Hepatocyte (in vitro differentiated cells): ENCODE measurements around the gene NEK9. TPM values are rescaled to one million over a fixed set of nuclear protein-coding genes. Genes with fewer than 3 reads are reported as not detected.

Experiments used
- DNase-seq: peaks from one replicate; pipeline ENCODE4 v3.0.0-alpha.2; 2016; ENCODE audit warnings: low spot score
- H2AFZ ChIP-seq: fragments of 200-600 bp; sonication (generic); 2 replicates; pipeline ENCODE4 v1.6.0; 2016; ENCODE audit warnings: antibody characterized with exemption, mild to moderate bottlenecking
- H3K27ac ChIP-seq: fragments of 200-600 bp; sonication (generic); 2 replicates; pipeline ENCODE4 v1.5.1; 2016; ENCODE audit warnings: mild to moderate bottlenecking
- H3K27me3 ChIP-seq: fragments of 200-600 bp; sonication (generic); 2 replicates; pipeline ENCODE4 v1.6.1; 2016
- H3K36me3 ChIP-seq: fragments of 200-600 bp; sonication (generic); replicated peaks from 2 replicates; pipeline ENCODE4 v1.5.1; 2016; ENCODE audit warnings: low read depth; ENCODE audit not compliant: insufficient read depth
- H3K4me1 ChIP-seq: fragments of 200-600 bp; sonication (generic); 2 replicates; pipeline ENCODE4 v1.5.1; 2016; ENCODE audit warnings: mild to moderate bottlenecking, moderate library complexity; ENCODE audit not compliant: insufficient read depth
- H3K4me2 ChIP-seq: fragments of 200-600 bp; sonication (generic); 2 replicates; pipeline ENCODE4 v1.6.0; 2016
- H3K4me3 ChIP-seq: fragments of 200-600 bp; sonication (generic); 2 replicates; pipeline ENCODE4 v1.5.1; 2016; ENCODE audit warnings: mild to moderate bottlenecking
- H3K79me2 ChIP-seq: fragments of 200-600 bp; sonication (generic); 2 replicates; pipeline ENCODE4 v1.6.0; 2017; ENCODE audit warnings: mild to moderate bottlenecking
- H3K9me2 ChIP-seq: fragments of 200-600 bp; sonication (generic); replicated peaks from 2 replicates; pipeline ENCODE4 v1.6.0; 2017; ENCODE audit warnings: mild to moderate bottlenecking; ENCODE audit not compliant: insufficient read depth
- H3K9me3 ChIP-seq: fragments of 200-600 bp; sonication (generic); 2 replicates; pipeline ENCODE4 v1.5.1; 2016; ENCODE audit warnings: low read depth, mild to moderate bottlenecking
- H4K20me1 ChIP-seq: fragments of 200-600 bp; sonication (generic); 2 replicates; pipeline ENCODE4 v1.6.0; 2016; ENCODE audit warnings: mild to moderate bottlenecking; ENCODE audit not compliant: insufficient read depth, poor library complexity, severe bottlenecking
- CTCF ChIP-seq: fragments of 200-600 bp; sonication (generic); IDR thresholded peaks from 2 replicates; pipeline ENCODE4 v1.5.1; 2016; ENCODE audit warnings: antibody characterized with exemption, mild to moderate bottlenecking; ENCODE audit not compliant: poor library complexity
- EZH2 ChIP-seq: fragments of 200-600 bp; sonication (generic); IDR thresholded peaks from 2 replicates; pipeline ENCODE4 v1.6.1; 2016; ENCODE audit warnings: antibody characterized with exemption, mild to moderate bottlenecking, borderline replicate concordance
- EZH2phosphoT487 ChIP-seq: fragments of 200-600 bp; sonication (generic); IDR thresholded peaks from one replicate; pipeline ENCODE4 v1.6.1; 2018; ENCODE audit warnings: antibody characterized with exemption, mild to moderate bottlenecking, low read depth, moderate library complexity; ENCODE audit not compliant: unreplicated experiment, severe bottlenecking
- WGBS: methylation state at CpG from one replicate; pipeline ENCODE4 v1.1.6; 2016; ENCODE audit warnings: low lambda C conversion rate; ENCODE audit errors: missing lambda C conversion rate; 5-methylcytosine and 5-hydroxymethylcytosine counted together
- polyA plus RNA-seq: library from polyadenylated mRNA; unstranded; fragments of >200 nt; fragmentation: Nextera tagmentation; extraction: Ambion mirVana; gene quantifications from 2 replicates; pipeline ENCODE4 v1.2.1, GENCODE V29; 2016
- total RNA-seq: library from RNA; depleted of rRNA; stranded (reverse); fragments of >200 nt; gene quantifications from 2 replicates; pipeline ENCODE4 v1.2.3, GENCODE V29; 2014

NEK9 gene
- total RNA-seq (19.5 and 21.1 TPM in 2 replicates), polyA plus RNA-seq (8.8 and 12.9 TPM in 2 replicates)

DNA sequence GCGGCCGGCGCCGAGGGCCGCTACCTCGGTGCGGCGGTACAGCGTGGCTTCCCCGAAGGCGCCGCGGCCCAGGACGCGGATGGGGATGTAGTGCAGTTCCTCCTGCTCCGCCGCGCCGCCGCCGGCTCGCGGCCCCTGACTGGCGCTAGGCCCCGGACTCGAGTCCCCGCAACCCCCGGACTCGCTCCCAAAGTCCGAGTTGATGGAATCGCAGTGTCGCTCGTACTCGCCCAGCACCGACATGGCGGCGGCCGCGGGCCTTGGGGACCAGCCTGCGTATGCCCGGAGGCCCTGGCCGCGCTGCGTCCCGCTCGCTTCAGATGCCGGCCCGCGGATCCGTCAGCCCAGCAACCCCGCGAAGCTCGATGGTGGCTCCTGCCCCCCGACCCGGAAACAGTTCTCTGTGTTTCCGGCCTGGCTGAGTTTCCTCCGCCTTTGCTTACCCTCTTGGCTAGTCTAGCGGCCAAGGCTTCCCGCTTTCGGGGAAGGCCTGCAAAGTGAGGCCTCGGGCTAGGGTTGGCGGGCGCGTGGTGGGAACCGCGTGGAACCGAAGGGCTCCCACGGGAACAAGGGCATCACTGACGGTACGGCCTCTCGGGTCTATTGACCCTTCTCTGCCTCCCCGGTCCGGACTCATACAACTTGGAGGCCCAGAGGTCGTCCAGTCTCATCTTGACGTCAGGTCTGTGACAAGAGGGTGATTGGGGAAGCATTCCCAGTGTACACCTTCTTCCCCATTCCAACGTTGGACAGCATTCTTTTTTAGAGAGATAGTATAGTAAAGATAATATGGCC, at the start of gene NEK9:
NEK9 (minus strand) TSS at position 370 of the 795 bp plus-strand sequence; CDS start at position 243, 127 bp downstream.
- peak within 1 kb of the TSS; percentile 77 for H2AFZ ChIP-seq
- no peaks in the 10 kb centered on the region for H3K9me3 ChIP-seq
- no peaks in the 10 kb centered on the region for H4K20me1 ChIP-seq
- no peaks in the 10 kb centered on the region for H3K4me1 ChIP-seq
- WGBS = 62% methylated on average over 63 of the region's 76 CpGs
- peak within 1 kb of the TSS; percentile 79 for H3K4me2 ChIP-seq
- DNase-seq = peak; percentile 70
- H3K36me3 ChIP-seq = no peaks in the 10 kb centered on the region
- H3K9me2 ChIP-seq = no peaks in the 10 kb centered on the region
- H3K4me3 ChIP-seq = peak within 1 kb of the TSS; percentile 63
- H3K27me3 ChIP-seq = no peaks in the 10 kb centered on the region
- H3K79me2 ChIP-seq = peaks cover 8% of the 10 kb centered on the region
- peak within 1 kb of the TSS; percentile 91 for H3K27ac ChIP-seq
- no peak for TF ChIP-seq CTCF
- no peak for TF ChIP-seq EZH2phosphoT487
- no peak for TF ChIP-seq EZH2

DNA sequence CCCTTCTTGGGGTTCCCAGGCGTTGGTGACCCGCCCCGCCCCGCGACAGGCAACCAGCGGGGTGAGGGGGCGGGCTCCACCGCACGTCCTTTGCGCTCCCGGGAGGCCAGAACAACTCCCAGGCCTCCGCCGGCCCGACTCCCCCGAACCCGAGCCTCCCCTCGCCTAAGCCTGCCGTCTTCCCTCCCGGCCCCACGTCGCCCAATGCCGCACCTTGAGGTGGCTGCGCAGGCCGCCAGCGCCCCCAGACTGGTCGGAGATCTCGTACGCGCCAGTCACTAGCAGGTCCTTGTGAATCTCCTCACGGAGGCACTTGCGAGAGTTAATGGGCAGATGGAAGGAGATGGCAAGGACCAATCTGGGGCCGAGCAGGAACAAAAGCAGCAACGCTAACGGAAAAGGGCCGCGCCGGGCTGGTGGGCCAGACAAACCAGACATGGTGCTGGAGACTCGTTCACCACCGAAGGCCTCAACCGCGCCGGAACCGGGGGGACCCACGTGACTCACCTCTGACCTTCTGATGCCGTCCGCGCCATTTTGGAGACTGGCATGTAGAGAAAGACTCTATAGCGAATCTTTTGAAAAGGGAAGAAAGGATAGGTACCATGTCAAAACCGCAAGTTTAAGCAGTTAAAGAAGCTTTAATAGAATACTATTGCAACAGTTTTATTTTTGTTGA, 49.4 kb upstream of the NEK9 start, which contains the start of gene TMED10:
TMED10 (minus strand) TSS at position 471 of the 679 bp plus-strand sequence; CDS start at position 438, 33 bp downstream.
- Histone ChIP-seq H3K9me3 (no peaks in the 10 kb centered on the region), H3K9me2 (no peaks in the 10 kb centered on the region), H3K4me2 (peak within 1 kb of the TSS; percentile 84), H4K20me1 (peaks cover 40% of the 10 kb centered on the region), H3K36me3 (no peaks in the 10 kb centered on the region), H2AFZ (peak within 1 kb of the TSS; percentile 67), H3K27ac (peak within 1 kb of the TSS; percentile 97), H3K4me1 (peaks cover 16% of the 10 kb centered on the region), H3K27me3 (no peaks in the 10 kb centered on the region), H3K79me2 (peaks cover 49% of the 10 kb centered on the region), H3K4me3 (peak within 1 kb of the TSS; percentile 31)
- TF ChIP-seq EZH2 (no peak), EZH2phosphoT487 (no peak), CTCF (no peak)
- peak; percentile 93 for DNase-seq
- under 1% methylated on average over 47 of the region's 49 CpGs for WGBS

- H3K27ac ChIP-seq = peak overlapping the region; percentile 97
- no peaks in the 10 kb centered on the region for H3K9me2 ChIP-seq
- peak overlapping the region; percentile 67 for H2AFZ ChIP-seq
- H3K36me3 ChIP-seq = no peaks in the 10 kb centered on the region
- TF ChIP-seq EZH2 (no peak), CTCF (no peak), EZH2phosphoT487 (no peak)
- peak overlapping the region; percentile 31 for H3K4me3 ChIP-seq
- H3K9me3 ChIP-seq = no peaks in the 10 kb centered on the region
- no peaks in the 10 kb centered on the region for H3K27me3 ChIP-seq
- peaks cover 45% of the 10 kb centered on the region for H4K20me1 ChIP-seq
- DNase-seq = no peak
- H3K4me2 ChIP-seq = peak overlapping the region; percentile 84
- H3K4me1 ChIP-seq = peaks cover 16% of the 10 kb centered on the region
- 10% methylated on average over 10 of the region's 10 CpGs for WGBS
- H3K79me2 ChIP-seq = peaks cover 55% of the 10 kb centered on the region
Observed at GRCh38 chr14:75175677-75176141, 48.9 kb upstream of the NEK9 start.
